GM10266 (cell line): ENCODE data around the gene SMIM11.

Source experiments
- DNase-seq: peaks from one replicate; pipeline ENCODE4 v3.0.0; 2012; ENCODE audit errors: extremely low spot score
- CTCF ChIP-seq: IDR thresholded peaks from 2 replicates; pipeline ENCODE4 v1.5.1; 2012; ENCODE audit warnings: mild to moderate bottlenecking, low read depth; ENCODE audit not compliant: control insufficient read depth, insufficient read depth; ENCODE audit errors: missing control alignments

The SMIM11 gene

GRCh38 chr21:34354836-34355235 lies 20.5 kb upstream of the SMIM11 start:
- no peak for DNase-seq

GRCh38 chr21:34355570-34355969 lies 19.7 kb upstream of the SMIM11 start:
- TF ChIP-seq CTCF: no peak
- DNase-seq: no peak

More at GRCh38 chr21:34354836-34355235, 20.5 kb upstream of the SMIM11 start:
- TF ChIP-seq CTCF: no peak

GRCh38 chr21:34357889-34358288 lies 17.4 kb upstream of the SMIM11 start:
- DNase-seq: no peak
- TF ChIP-seq CTCF: no peak

- DNase-seq: no peak
- no peak for TF ChIP-seq CTCF
Measured at GRCh38 chr21:34358866-34359265, 16.4 kb upstream of the SMIM11 start.

- no peak for TF ChIP-seq CTCF
- DNase-seq: no peak
Measured at GRCh38 chr21:34360488-34361241, 14.6 kb upstream of the SMIM11 start.

- no peak for TF ChIP-seq CTCF
- no peak for DNase-seq
Measured at GRCh38 chr21:34362136-34362444, 13.2 kb upstream of the SMIM11 start.

GRCh38 chr21:34362670-34363069 lies 12.6 kb upstream of the SMIM11 start:
- no peak for DNase-seq
- no peak for TF ChIP-seq CTCF
